Panc1 (cell line): ENCODE measurements around the gene PLCB1. TPM values are rescaled to one million over a fixed set of nuclear protein-coding genes. Genes with fewer than 3 reads are reported as not detected.

Experiments
- ATAC-seq: fragments of 200-7000 bp; cut with Tn5 transposase; 2 replicates; pipeline ENCODE4 v1.9.1; 2020; ENCODE audit warnings: mild to moderate bottlenecking, moderate library complexity
- BruUV-seq: library from RNA; stranded (reverse); fragments of 400-500 nt; replicated peaks from 2 replicates; lab custom pipeline; 2021; lab: Mats Ljungman, UMichigan
- CTCF ChIA-PET: fragments of 300-600 bp; sonication (Branson Sonifier 250); formaldehyde crosslinking; loops from one replicate; lab custom pipeline; 2022; ENCODE audit warnings: antibody characterized with exemption; lab: Charles Lee
- POLR2A ChIA-PET: fragments of 300-600 bp; sonication (Branson Sonifier 250); formaldehyde crosslinking; loops from one replicate; lab custom pipeline; 2022; ENCODE audit warnings: antibody characterized with exemption; lab: Charles Lee
- DNase-seq: peaks from one replicate; pipeline ENCODE4 v3.0.0-alpha.2; 2010; ENCODE audit warnings: low read depth, low spot score
- H3K27ac ChIP-seq: 2 replicates; pipeline ENCODE4 v1.5.1; 2011; ENCODE audit warnings: mild to moderate bottlenecking, low read length, inconsistent platforms
- H3K27me3 ChIP-seq: fragments of 200-500 bp; sonication (Bioruptor generic); 2 replicates; pipeline ENCODE4 v1.6.0; 2014; ENCODE audit warnings: low read length, inconsistent platforms; ENCODE audit not compliant: control insufficient read depth, insufficient read depth
- H3K36me3 ChIP-seq: fragments of 200-500 bp; sonication (Bioruptor generic); 2 replicates; pipeline ENCODE4 v1.5.1; 2014; ENCODE audit warnings: inconsistent platforms, mild to moderate bottlenecking, low read length, moderate library complexity; ENCODE audit not compliant: control insufficient read depth, insufficient read depth
- H3K4me1 ChIP-seq: 2 replicates; pipeline ENCODE4 v1.5.1; 2011; ENCODE audit warnings: inconsistent platforms, mild to moderate bottlenecking, low read length, moderate library complexity; ENCODE audit not compliant: control insufficient read depth, insufficient read depth
- H3K4me3 ChIP-seq, 2 experiments: 2 replicates each; pipeline ENCODE4 v1.5.1; 2011 to 2012; ENCODE audit warnings: low read depth in 2 of 2, low read length in 2 of 2, mild to moderate bottlenecking in 2 of 2, inconsistent platforms in 1 of 2, moderate library complexity in 1 of 2
- H3K9me3 ChIP-seq: fragments of 200-500 bp; sonication (Bioruptor generic); 2 replicates; pipeline ENCODE4 v1.5.1; 2014; ENCODE audit warnings: low read depth, mild to moderate bottlenecking, inconsistent platforms, low read length, moderate library complexity; ENCODE audit not compliant: control insufficient read depth, insufficient read depth
- CTCF ChIP-seq: fragments of 450-650 bp; IDR thresholded peaks from 2 replicates; pipeline ENCODE4 v1.5.1; 2017; ENCODE audit warnings: mild to moderate bottlenecking
- POLR2AphosphoS5 ChIP-seq: IDR thresholded peaks from 2 replicates; pipeline ENCODE4 v1.6.1; 2012; ENCODE audit warnings: mild to moderate bottlenecking, low read depth, low read length, moderate library complexity
- REST ChIP-seq, 2 experiments: IDR thresholded peaks; 2 replicates each; pipeline ENCODE4 v1.6.1; 2011 to 2012; ENCODE audit warnings: low read depth in 2 of 2, control low read depth in 1 of 2, low read length in 1 of 2, mild to moderate bottlenecking in 1 of 2, moderate library complexity in 1 of 2; ENCODE audit not compliant: insufficient read depth in 1 of 2
- SIN3A ChIP-seq: IDR thresholded peaks from 2 replicates; pipeline ENCODE4 v1.6.1; 2012; ENCODE audit warnings: low read depth, mild to moderate bottlenecking, low read length, moderate library complexity, borderline replicate concordance; ENCODE audit not compliant: insufficient read depth
- TCF7L2 ChIP-seq: IDR thresholded peaks from 2 replicates; pipeline ENCODE4 v1.6.1; 2011; ENCODE audit warnings: mild to moderate bottlenecking, low read depth, low read length, inconsistent platforms
- in situ Hi-C: cut with HindIII; loops from 2 replicates; pipeline ENCODE4 v1.10.0; 2016; ENCODE audit warnings: low sequenced_read_pairs, low pct_unique_long_range_greater_than_20kb
- intact Hi-C: fragments of 100-400 bp; cut with micrococcal nuclease; formaldehyde crosslinking; loops from one replicate; pipeline ENCODE4 v1.10.0; 2022; ENCODE audit not compliant: unreplicated experiment
- total RNA-seq: library from RNA; stranded (reverse); gene quantifications from one replicate; pipeline ENCODE4 v1.2.1, GENCODE V29; 2021; ENCODE audit not compliant: unreplicated experiment

Gene PLCB1
- total RNA-seq, 1 experiment from 2014 or later: 0.59 TPM

- TF ChIP-seq REST (IDR thresholded peaks at IDR 0.05; ENCODE audit: insufficient read depth in 1 of 2, low read depth in 2 of 2, low read length in 1 of 2): no peak
- Histone ChIP-seq H3K9me3 (no peaks in the 10 kb centered on the region), H3K4me3 (no peak overlapping the region), H3K36me3 (no peaks in the 10 kb centered on the region), H3K27me3 (no peaks in the 10 kb centered on the region), H3K27ac (no peak overlapping the region), H3K4me1 (no peaks in the 10 kb centered on the region)
- DNase-seq (no peak), ATAC-seq (no peak)
- in situ Hi-C loops (no loop called here), intact Hi-C loops (no loop called here)
- ChIA-PET POLR2A (no interaction called here), CTCF (interaction anchor here (0.5 kb wide), 1 partner anchor 58 kb away, joined by 4 read pairs; no protein-coding TSS in a partner anchor)
- no TSS peak for BruUV-seq
Observed at GRCh38 chr20:8287340-8287739, 155.3 kb downstream of the PLCB1 start.

DNA sequence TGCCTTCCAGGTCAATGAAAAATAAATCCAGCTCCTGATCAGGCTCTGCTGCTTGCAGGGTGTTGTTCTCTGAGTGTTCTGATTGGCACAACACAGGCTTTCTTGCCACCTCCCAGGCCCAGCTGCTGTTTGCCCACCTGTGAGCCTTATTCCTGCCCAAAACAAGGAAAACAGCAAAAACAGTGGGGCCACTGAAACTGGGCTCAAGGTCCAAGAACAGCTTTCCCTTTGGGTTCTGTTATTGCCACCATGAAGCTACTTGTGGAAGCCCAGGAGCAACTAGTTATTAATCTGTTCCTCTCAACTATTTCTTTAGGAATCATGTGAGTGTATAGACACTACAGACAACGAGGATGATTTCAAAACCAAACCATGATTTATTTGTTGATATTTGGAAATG lies 159.1 kb downstream of the PLCB1 start:
- Histone ChIP-seq H3K9me3 (no peaks in the 10 kb centered on the region; the same call in 1 of the 2 replicates), H3K36me3 (no peaks in the 10 kb centered on the region), H3K4me3 (no peak overlapping the region), H3K27me3 (no peaks in the 10 kb centered on the region), H3K4me1 (no peaks in the 10 kb centered on the region), H3K27ac (no peak overlapping the region)
- ATAC-seq (no peak), DNase-seq (no peak)
- ChIA-PET CTCF (interaction anchor here (0.6 kb wide), 1 partner anchor 185 kb away, joined by 3 read pairs; no protein-coding TSS in a partner anchor), POLR2A (no interaction called here)
- in situ Hi-C loops: no loop called here
- no peak for TF ChIP-seq CTCF
- TF ChIP-seq REST (IDR thresholded peaks at IDR 0.05; ENCODE audit: insufficient read depth in 1 of 2, low read depth in 2 of 2, low read length in 1 of 2): no peak
- TF ChIP-seq POLR2AphosphoS5: no peak
- no peak for TF ChIP-seq TCF7L2
- no peak for TF ChIP-seq SIN3A
- BruUV-seq: no TSS peak
- intact Hi-C loops: no loop called here
